LHCN-M2 (cell line): ENCODE data around the gene SLC25A21. TPM values are rescaled to one million over a fixed set of nuclear protein-coding genes. Genes with fewer than 3 reads are reported as not detected.
"Not testable (repeated sequence)": the region's sequence is repeated elsewhere in the genome, so short reads cannot be mapped to it uniquely, and the experiment has no call there.

ENCODE experiments used
- DNase-seq: peaks from one replicate; pipeline ENCODE4 v3.0.0-alpha.2; 2012; ENCODE audit warnings: low read depth
- total RNA-seq: library from RNA; depleted of rRNA; stranded (reverse); fragments of >200 nt; gene quantifications from 2 replicates; pipeline ENCODE4 v1.2.3, GENCODE V29; 2014

The SLC25A21 gene
- total RNA-seq, 1 experiment from 2014 or later = 0.57 TPM

DNA sequence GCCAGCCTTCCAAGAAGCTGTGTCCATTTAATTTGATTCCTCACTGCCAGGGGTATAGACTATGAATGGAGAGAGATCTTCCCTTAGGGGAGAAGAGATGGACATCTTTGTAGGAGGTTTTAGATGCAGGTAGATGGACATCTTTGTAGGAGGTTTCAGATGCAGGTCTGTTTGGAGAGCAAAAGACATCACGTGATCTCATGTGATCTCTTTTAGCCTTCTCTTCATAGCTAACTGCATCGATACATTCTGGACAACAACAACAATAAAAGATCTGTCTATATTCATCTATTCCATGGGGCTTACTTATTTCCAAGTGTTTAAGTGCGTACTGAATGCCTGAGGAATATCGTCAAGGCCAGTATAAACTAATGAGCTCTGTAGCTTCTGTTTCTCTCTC is 347.6 kb downstream of the SLC25A21 start:
- no peak for DNase-seq

DNA sequence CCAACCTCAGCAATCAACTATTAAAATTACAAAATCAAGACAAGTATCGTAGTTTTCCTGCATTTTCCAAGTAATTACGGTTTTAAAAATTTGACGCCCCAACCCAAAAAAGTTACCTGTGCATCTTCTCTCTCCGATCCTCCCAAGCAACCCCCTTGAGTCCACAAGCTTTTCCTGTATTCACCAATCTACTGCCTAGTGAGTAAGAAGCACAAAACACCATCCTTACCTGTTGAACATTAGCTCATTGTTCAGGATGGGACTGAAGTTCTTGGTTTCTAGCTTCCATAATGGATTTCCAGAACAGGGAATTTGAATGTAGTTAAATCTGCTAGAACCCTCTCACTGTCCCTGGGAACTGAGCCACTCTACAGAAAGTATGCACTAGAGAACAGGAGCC is 348.8 kb downstream of the SLC25A21 start:
- no peak for DNase-seq

GRCh38 chr14:36822685-36823084 is 349.7 kb downstream of the SLC25A21 start:
- no peak for DNase-seq

- DNase-seq = no peak
These were observed 351.5 kb downstream of the SLC25A21 start for GRCh38 chr14:36820901-36821300.

DNA sequence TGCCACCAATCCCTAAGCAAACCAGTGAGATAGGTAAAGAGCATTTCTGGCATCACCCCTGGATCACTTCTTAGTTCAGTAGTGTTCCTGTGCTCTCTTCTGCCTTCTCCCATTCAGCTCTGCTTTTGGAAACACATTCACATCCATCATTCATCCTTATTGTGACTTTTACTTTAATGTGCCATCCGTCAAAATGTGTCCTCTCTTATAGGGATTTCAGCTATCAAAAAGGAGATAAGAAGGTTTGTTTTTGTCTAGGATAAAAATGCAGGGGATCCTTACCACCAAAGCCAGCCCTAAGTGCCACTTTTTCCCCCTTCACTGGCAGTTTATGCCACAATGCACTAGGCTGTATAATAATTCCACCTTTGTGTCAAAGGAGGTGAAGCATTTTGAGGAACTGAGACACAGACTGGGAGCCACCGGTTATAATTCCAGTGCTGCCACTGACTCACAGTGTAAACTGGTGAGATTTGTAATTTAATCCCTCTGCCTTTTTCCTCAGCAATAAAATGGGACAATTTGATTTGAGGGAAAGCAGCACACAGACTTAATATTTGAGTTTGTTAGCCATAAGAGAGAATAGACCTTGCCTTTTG is 352.2 kb downstream of the SLC25A21 start:
- peak; percentile 8 for DNase-seq

DNA sequence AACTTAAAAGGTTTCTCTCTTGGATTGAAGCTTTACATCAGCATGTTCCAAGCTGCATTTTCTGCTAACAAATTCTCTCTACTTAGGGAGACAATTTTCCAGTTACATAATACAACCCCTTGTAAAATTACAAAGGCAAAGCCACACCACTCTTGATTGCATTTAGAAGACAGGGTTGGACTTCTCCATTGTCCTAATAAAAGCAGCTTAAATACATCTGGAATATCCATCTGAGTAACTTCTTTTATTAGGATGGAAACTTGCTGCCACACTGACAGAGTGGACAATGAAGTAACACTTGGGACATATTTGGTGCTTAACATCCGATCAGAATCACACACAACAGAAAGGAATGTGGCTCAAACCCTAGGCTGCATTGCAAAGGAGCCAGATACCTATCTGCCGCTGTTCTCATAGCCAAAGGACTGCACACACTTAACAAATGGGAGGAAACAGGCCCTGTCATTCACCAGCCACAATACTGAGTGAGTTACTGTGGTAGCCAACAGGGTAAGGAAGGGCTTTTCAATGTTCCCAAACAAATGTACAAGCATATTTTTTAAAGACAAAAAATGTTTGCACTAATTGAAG is 353.5 kb downstream of the SLC25A21 start:
- peak; percentile 25 for DNase-seq

GRCh38 chr14:36818246-36818645 is 354.2 kb downstream of the SLC25A21 start:
- DNase-seq = no peak

DNA sequence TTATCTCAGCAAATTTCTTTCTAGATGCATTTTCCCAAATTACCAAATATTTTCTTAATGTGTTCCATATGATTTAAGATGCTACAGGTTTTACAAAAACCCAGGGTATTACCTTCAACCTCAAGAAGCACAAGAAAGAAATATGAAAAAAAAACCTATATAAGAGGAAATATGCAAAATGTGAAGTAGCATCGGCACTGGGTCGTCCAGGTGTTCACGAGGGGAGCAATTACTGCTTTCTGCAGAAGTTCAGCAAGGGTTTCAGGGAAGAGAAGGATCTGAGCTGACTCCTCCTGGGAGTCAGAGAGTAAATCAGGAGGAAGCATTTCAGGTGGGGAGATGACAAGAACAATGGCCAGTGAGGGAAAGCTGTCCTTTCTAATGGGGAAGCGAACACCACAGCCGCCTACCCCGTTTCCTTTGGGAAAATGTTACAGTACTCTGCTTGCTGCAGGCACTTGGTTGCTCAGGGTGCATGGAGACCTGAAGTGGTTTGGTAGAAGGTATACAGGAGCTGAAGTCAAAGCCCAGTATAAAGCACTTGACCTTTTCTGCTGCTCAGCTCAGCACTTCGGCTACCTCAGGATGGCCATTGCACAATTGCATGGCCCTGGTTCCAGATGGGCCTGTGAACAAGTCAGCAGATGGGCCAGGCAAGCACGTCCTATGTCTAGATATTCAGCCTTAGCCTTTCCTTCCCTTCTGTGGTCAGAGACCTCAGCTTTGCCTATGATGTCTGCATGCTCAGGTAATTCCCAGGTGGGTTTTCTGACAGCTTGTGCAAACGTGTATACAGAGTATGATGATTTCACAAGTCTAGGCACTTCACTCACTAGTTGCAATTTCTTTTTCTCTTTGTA is 355.1 kb downstream of the SLC25A21 start:
- DNase-seq = no peak

- DNase-seq = no peak
These were observed 355.9 kb downstream of the SLC25A21 start for GRCh38 chr14:36816481-36816880.

DNA sequence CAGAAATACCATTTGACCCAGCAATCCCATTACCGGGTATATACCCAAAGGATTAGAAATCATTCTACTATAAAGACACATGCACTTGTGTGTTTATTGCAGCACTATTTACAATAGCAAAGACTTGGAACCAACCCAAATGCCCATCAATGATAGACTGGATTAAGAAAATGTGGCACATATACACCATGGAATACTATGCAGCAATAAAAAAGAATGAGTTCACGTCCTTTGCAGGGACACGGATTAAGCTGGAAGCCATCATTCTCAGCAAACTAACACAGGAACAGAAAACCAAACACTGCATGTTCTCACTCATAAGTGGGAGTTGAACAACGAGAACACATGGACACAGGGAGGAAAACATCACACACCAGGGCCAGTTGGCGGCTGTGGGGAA is 357.6 kb downstream of the SLC25A21 start:
- not testable (repeated sequence) for DNase-seq

DNA sequence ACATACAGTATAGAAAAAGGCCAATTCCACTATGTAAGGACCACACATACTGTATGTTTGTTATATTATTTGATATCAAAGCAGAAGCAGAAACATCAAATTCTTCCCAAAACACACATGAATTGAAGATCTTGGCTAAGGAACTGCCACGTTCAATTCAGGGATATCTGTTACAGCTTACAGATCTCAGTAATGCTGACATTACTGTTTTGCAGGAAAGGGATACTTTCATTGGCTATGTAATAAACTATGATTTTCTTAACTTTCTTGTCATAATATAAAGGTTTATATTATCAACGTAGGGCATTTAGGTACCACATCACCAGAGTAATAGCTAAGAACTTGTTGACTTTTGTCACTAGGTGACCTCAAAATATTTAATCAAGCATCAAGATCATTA is 362.2 kb downstream of the SLC25A21 start:
- DNase-seq = no peak

GRCh38 chr14:36807727-36808126 is 364.7 kb downstream of the SLC25A21 start:
- DNase-seq = no peak

GRCh38 chr14:36805131-36805559 is 367.3 kb downstream of the SLC25A21 start:
- no peak for DNase-seq

DNA sequence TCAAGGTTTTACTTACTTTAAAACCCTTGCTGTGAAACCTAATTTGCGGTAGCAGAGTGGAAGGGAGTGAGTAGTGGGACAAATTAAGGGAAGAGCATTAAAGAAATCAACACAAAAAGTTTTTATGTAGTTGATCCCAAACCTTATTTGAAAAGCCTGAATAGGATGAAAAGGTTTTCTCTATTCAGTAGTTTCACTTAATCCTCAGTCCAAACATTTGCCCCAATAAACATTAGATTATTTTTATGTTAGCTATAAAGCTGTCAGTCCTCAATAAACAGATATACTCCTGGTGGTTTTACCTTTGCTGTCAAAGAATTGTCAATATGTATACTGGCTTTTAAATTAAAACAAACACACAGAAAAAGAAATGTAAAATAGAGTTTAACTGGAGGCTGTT is 374.8 kb downstream of the SLC25A21 start:
- DNase-seq = no peak

- no peak for DNase-seq
These were observed 381.0 kb downstream of the SLC25A21 start for GRCh38 chr14:36791402-36791801.

GRCh38 chr14:36785511-36785910 is 386.9 kb downstream of the SLC25A21 start:
- no peak for DNase-seq

GRCh38 chr14:36784541-36784940 is 387.9 kb downstream of the SLC25A21 start:
- no peak for DNase-seq

DNA sequence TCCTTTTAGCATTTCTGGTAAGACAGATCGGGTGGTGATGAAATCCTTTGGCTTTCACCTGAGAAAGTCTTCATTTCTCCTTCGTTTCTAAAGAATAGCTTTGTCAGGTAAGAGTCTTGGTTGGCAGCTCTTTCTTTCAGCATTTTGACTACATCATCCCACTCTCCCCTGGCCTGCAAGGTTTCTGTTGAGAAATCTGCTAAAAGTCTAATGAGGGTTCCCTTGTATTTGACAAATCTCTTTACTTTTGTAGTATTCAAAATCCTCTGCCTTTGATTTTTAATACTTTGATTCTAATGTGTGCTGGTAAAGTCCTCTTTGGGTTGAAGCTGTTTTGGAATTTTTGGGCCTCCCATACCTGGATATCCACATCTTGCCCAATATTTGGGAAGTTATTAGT is 390.5 kb downstream of the SLC25A21 start:
- DNase-seq = no peak

DNA sequence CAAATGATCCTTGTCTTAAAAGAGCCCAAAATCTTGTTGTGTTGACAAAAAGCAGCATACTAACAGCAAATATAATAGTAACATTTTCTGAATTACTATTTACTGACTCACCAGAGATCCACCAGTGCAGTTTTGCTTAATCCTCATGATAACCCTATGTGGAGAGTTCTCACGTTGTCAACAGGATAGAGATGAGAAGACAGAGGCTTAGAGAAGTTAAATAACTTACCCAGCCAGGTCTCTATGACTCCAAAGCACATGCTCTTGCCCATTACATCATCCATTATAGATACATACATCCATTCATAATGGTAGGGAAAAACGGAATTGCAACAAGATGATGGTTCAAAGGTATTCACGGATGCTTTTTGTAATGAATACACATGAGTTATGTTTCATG is 398.8 kb downstream of the SLC25A21 start:
- DNase-seq = peak; percentile 59

- peak; percentile 71 for DNase-seq
These were observed 399.3 kb downstream of the SLC25A21 start for GRCh38 chr14:36773136-36773540.

DNA sequence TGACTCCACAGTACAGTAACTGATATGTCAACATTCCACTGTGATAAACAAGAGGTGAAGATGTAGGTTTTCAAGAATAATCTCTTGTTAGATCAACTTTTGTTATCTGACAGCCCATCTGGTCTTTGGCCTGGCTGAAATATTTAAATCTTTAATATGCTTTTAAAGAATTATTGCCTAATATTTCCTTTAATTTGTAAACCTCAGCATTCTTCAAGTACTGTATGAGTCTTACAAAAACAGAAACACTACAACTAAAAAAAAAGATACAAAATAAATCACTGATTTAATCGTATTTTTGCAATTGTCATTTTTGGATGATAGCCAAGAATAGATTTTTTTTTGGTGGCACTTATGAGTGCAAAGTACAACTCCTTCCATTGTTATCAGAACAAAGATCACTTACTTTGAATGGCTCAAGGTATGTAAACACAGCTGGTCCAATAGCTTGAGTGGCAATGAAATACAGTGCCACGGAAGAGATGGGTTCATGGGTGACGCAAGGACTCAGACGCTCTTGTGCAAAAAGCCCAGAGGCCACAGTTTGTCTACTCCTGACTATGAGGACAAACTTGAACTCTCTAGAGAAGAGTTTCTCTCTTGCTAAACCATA is 401.3 kb downstream of the SLC25A21 start:
- no peak for DNase-seq

- no peak for DNase-seq
These were observed 403.6 kb downstream of the SLC25A21 start for GRCh38 chr14:36768638-36769337.
